GM19035 (cell line): ENCODE measurements around the gene LTK.

Experiments
- ATAC-seq: cut with Tn5 transposase; IDR thresholded peaks from one replicate; pipeline ENCODE4 v1.9.1; 2021; ENCODE audit not compliant: unreplicated experiment

The LTK gene

GRCh38 chr15:41535544-41535943 lies 21.9 kb upstream of the LTK start:
- ATAC-seq, result no peak

- no peak for ATAC-seq
These were observed 16.8 kb upstream of the LTK start for GRCh38 chr15:41530363-41530956.

- no peak for ATAC-seq
These were observed 9.5 kb upstream of the LTK start for GRCh38 chr15:41523097-41523496.

- ATAC-seq, result no peak
These were observed 8.0 kb upstream of the LTK start for GRCh38 chr15:41521614-41522013.

- no peak for ATAC-seq
These were observed 7.0 kb upstream of the LTK start for GRCh38 chr15:41520636-41521035.

GRCh38 chr15:41517895-41518449 lies 4.3 kb upstream of the LTK start:
- no peak for ATAC-seq

GRCh38 chr15:41512940-41513505 lies 604 bp downstream of the LTK start:
- no peak for ATAC-seq

GRCh38 chr15:41512512-41512939 lies 1.1 kb downstream of the LTK start:
- no peak for ATAC-seq

GRCh38 chr15:41511899-41512369 lies 1.7 kb downstream of the LTK start:
- ATAC-seq, result no peak

GRCh38 chr15:41511331-41511898 lies 2.2 kb downstream of the LTK start:
- no peak for ATAC-seq

- no peak for ATAC-seq
These were observed 2.9 kb downstream of the LTK start for GRCh38 chr15:41510728-41511127.

- ATAC-seq, result no peak
These were observed 5.8 kb downstream of the LTK start for GRCh38 chr15:41507820-41508290.

GRCh38 chr15:41506796-41507341 lies 6.8 kb downstream of the LTK start:
- ATAC-seq, result no peak

GRCh38 chr15:41505776-41506175 lies 7.9 kb downstream of the LTK start:
- ATAC-seq, result no peak

GRCh38 chr15:41504751-41505492 lies 8.7 kb downstream of the LTK start:
- no peak for ATAC-seq

GRCh38 chr15:41503669-41504010 lies 10.0 kb downstream of the LTK start:
- no peak for ATAC-seq

- no peak for ATAC-seq
These were observed 10.6 kb downstream of the LTK start for GRCh38 chr15:41502795-41503668.

GRCh38 chr15:41501931-41502794 lies 11.5 kb downstream of the LTK start:
- no peak for ATAC-seq

GRCh38 chr15:41501191-41501917 lies 12.3 kb downstream of the LTK start:
- no peak for ATAC-seq
